Breast epithelium (tissue), 4 donors: Measurements from ENCODE around the gene DDX41. TPM values are rescaled to one million over a fixed set of nuclear protein-coding genes. Genes with fewer than 3 reads are reported as not detected.

Experiments used
- DNase-seq, 2 donors: peaks; one replicate each; pipeline ENCODE4 v3.0.0-alpha.2; 2019; ENCODE audit warnings: low spot score in 2 of 2
- H3K27ac ChIP-seq, 2 donors: fragments of 200-600 bp; sonication (generic) in 1 of 2; one replicate each; pipeline ENCODE4 v1.5.1; 2016 to 2019; ENCODE audit warnings: mild to moderate bottlenecking in 1 of 2
- H3K27me3 ChIP-seq, 2 donors: fragments of 200-600 bp; sonication (generic) in 1 of 2; one replicate each; pipeline versions ENCODE4 v1.5.1 to v1.6.0; 2017 to 2019; ENCODE audit warnings: control low read depth in 1 of 2, mild to moderate bottlenecking in 1 of 2
- H3K36me3 ChIP-seq: fragments of 200-600 bp; one replicate; pipeline ENCODE4 v1.5.1; 2019
- H3K4me1 ChIP-seq, 2 donors: fragments of 200-600 bp; sonication (generic); one replicate each; pipeline ENCODE4 v1.5.1; 2016 to 2019; ENCODE audit warnings: control low read depth in 1 of 2
- H3K4me3 ChIP-seq, 3 donors: fragments of 200-600 bp; sonication (generic); 1 replicate in 2 of 3; 2 replicates in 1 of 3; pipeline ENCODE4 v1.5.1; 2016 to 2019; ENCODE audit warnings: mild to moderate bottlenecking in 3 of 3, moderate library complexity in 2 of 3
- H3K9me3 ChIP-seq, 2 donors: fragments of 200-600 bp; sonication (generic) in 1 of 2; one replicate each; pipeline ENCODE4 v1.5.1; 2016 to 2019; ENCODE audit warnings: control low read depth in 1 of 2
- POLR2A ChIP-seq: fragments of 450-650 bp; IDR thresholded peaks from one replicate; pipeline ENCODE4 v1.6.1; 2016; ENCODE audit warnings: antibody characterized with exemption, mild to moderate bottlenecking, moderate library complexity
- POLR2AphosphoS5 ChIP-seq, 3 donors: sonication (generic); formaldehyde crosslinking; IDR thresholded peaks; one replicate each; pipeline ENCODE4 v1.6.1; 2017; ENCODE audit warnings: antibody characterized with exemption in 3 of 3
- intact Hi-C: fragments of 100-400 bp; cut with DNase I; formaldehyde crosslinking; loops from one replicate; pipeline ENCODE4 v1.15.1; 2023; ENCODE audit warnings: low total_unique reads
- total RNA-seq, 3 donors: library from RNA; depleted of rRNA; stranded (reverse); fragments of >200 nt; gene quantifications; one replicate each; pipeline ENCODE4 v1.1.0, GENCODE V29; 2016
- TF ChIP-seq, protein P1 (sequence below), 3 donors: fragments of 450-650 bp; IDR thresholded peaks; one replicate each; pipeline ENCODE4 v1.5.1; 2016 to 2017; ENCODE audit warnings: antibody characterized with exemption in 3 of 3, mild to moderate bottlenecking in 3 of 3, moderate library complexity in 3 of 3

The DDX41 gene
- total RNA-seq, 3 donors from 2014 or later: 76.0 to 110 (median 103) TPM

DNA sequence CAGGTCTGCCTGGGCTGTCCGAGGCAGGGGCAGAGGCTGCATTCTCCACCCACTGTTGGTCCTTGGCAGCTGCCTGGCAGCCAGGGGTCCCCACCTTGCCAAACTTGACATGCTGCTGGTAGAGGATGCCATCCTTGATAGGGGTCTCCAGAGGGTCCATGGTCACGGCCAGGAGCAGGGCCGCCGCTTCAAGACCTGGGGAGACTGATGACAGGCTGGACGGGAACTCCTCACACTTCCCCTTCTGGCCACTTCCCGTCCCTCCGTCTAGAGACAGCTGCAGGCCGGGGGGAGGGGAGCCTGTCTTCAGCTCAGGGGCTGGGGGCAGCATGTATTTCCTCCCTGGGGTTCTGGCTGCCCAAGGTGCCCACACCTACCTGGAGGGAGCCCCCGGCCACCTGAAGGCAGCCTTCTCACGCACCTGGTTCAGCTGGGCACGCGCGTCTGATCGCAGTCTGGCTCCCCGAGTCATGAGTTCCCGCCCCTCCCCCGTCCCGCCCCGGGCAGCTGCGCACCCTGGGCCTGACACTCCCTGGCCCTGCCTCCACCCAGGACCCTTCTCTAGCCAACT lies 7.3 kb downstream of the DDX41 start, which contains the start of gene DOK3:
TSS of gene DOK3 (minus strand) at position 446 of the 571 bp plus-strand sequence. CDS start at position 160, 286 bp downstream.
- no peaks in the 10 kb centered on the region for H3K9me3 ChIP-seq
- H3K4me1 ChIP-seq: no peaks in the 10 kb centered on the region
- H3K36me3 ChIP-seq: peaks cover 20% of the 10 kb centered on the region
- no peak for DNase-seq
- TF ChIP-seq, protein P1, sequence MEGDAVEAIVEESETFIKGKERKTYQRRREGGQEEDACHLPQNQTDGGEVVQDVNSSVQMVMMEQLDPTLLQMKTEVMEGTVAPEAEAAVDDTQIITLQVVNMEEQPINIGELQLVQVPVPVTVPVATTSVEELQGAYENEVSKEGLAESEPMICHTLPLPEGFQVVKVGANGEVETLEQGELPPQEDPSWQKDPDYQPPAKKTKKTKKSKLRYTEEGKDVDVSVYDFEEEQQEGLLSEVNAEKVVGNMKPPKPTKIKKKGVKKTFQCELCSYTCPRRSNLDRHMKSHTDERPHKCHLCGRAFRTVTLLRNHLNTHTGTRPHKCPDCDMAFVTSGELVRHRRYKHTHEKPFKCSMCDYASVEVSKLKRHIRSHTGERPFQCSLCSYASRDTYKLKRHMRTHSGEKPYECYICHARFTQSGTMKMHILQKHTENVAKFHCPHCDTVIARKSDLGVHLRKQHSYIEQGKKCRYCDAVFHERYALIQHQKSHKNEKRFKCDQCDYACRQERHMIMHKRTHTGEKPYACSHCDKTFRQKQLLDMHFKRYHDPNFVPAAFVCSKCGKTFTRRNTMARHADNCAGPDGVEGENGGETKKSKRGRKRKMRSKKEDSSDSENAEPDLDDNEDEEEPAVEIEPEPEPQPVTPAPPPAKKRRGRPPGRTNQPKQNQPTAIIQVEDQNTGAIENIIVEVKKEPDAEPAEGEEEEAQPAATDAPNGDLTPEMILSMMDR (IDR thresholded peaks at IDR 0.05): no peak
- TF ChIP-seq POLR2AphosphoS5 (IDR thresholded peaks at IDR 0.05) (no peak), POLR2A (no peak)
- peak within 1 kb of the TSS; percentile 30 to 44 (median 40) for H3K4me3 ChIP-seq
- peak within 1 kb of the TSS in 1 of 2 donors; percentile 19 for H3K27ac ChIP-seq
- H3K27me3 ChIP-seq: no peaks in the 10 kb centered on the region
- intact Hi-C loops: no loop called here

DNA sequence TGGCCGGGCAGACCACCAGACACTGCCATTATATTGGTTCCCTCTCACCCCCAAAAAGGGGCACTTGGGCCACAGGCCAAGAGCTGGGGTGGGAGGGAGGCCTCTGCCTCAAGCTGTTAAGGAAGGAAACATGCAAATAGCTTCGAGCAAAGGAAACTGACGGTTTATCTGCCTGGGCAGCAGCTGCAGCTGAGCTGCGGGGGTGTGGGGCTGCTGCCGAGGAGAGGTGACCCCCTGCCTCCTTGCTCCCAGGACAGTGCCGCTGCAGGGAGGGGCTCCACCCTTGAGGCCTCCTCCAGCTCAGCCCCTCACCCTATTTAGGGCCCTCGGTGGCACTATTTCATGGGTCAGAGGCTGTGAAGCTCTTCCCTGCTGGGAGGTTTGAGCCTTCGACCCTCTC lies 7.9 kb downstream of the DDX41 start:
- Histone ChIP-seq H3K36me3 (peaks cover 20% of the 10 kb centered on the region), H3K4me3 (peak overlapping the region; percentile 30 to 44 (median 40)), H3K9me3 (no peaks in the 10 kb centered on the region), H3K27me3 (no peaks in the 10 kb centered on the region), H3K4me1 (no peaks in the 10 kb centered on the region), H3K27ac (peak overlapping the region in 1 of 2 donors; percentile 3)
- TF ChIP-seq, protein P1 (IDR thresholded peaks at IDR 0.05): no peak
- TF ChIP-seq POLR2A (no peak), POLR2AphosphoS5 (IDR thresholded peaks at IDR 0.05) (no peak)
- DNase-seq: no peak
- intact Hi-C loops: no loop called here

DNA sequence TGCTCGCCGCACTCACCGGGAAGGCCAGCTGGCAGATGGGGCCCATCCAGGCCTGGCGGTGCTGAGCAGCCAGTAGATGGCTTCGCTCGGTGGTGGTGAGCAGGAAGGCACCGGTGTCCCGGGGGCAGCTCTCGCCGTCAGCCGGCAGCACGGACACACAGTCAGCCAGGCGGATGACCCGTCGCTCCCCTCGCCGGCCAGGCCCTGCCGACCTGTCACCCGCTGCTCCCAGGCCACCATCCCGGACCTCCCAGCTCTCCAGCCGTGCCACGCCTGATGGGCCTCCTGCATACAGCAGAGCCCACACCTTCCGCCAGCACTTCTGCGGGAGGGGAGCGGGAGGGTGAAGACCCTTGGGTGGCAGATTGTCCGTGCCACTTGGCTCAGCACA lies 8.5 kb downstream of the DDX41 start:
- TF ChIP-seq POLR2AphosphoS5 (IDR thresholded peaks at IDR 0.05) (no peak), POLR2A (no peak)
- TF ChIP-seq, protein P1 (IDR thresholded peaks at IDR 0.05): no peak
- Histone ChIP-seq H3K27ac (no peak overlapping the region), H3K27me3 (no peaks in the 10 kb centered on the region), H3K4me1 (no peaks in the 10 kb centered on the region), H3K4me3 (peak overlapping the region; percentile 30 to 44 (median 40)), H3K36me3 (peaks cover 14% of the 10 kb centered on the region), H3K9me3 (no peaks in the 10 kb centered on the region)
- no peak for DNase-seq
- intact Hi-C loops: no loop called here

DNA sequence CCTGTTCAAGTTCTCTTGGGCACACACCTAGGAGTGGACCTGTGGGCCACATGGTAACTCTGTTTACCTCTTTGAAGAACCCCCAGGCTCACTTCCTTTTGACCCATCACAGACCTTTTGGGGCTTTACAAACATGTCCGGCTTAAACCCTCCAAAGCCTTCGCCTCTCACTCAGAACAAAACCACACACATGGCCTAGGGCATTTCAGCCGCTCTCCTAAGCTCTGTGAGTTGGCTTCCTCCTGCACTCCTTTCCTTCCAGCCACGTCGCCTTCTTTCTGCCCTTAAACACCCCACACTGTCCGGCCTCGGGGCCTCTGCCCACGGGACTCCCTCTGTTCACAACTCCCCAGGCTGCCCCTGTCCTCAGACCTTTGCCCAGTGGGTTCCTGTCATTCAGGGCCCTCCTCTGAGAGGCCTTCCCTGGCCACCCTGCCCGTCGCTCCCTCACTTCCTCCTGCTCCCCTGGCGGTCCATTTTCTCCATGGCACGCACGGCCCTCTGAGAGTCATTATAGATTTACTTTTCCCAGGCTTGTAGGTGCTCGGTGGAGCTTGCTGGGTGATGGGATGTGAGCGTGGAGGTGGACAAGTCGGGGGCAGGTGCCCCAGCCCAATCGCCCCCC lies 9.1 kb downstream of the DDX41 start:
- peaks cover 12% of the 10 kb centered on the region for H3K36me3 ChIP-seq

DNA sequence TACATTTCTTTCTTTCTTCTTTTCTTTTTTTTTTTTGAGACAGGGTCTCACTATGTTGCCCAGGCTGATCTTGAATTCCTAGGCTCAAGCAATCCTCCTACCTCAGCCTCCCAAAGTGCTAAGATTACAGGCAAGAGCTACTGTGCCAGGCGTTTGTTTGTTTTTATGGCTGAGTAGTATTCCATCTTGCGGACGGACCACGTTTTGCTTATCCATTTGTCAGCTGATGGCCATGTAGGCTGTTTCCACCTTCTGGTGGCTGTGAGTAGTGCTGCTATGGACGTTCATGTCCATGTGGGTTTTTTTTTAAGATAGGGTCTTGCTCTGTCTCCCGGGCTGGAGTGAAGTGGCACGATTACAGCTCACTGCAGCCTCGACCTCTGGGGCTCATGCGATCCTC lies 9.6 kb downstream of the DDX41 start:
- Histone ChIP-seq H3K27me3 (no peaks in the 10 kb centered on the region), H3K27ac (no peak overlapping the region), H3K4me3 (no peak overlapping the region), H3K36me3 (peaks cover 8% of the 10 kb centered on the region), H3K9me3 (no peaks in the 10 kb centered on the region), H3K4me1 (no peaks in the 10 kb centered on the region)
- DNase-seq: no peak
- TF ChIP-seq, protein P1 (IDR thresholded peaks at IDR 0.05): no peak
- intact Hi-C loops: no loop called here

More for the DNA sequence above, 9.1 kb downstream of the DDX41 start:
- H3K4me3 ChIP-seq: peak overlapping the region; percentile 30 to 44 (median 40)
- no peak for DNase-seq
- H3K9me3 ChIP-seq: no peaks in the 10 kb centered on the region
- intact Hi-C loops: no loop called here
- H3K27me3 ChIP-seq: no peaks in the 10 kb centered on the region
- no peak overlapping the region for H3K27ac ChIP-seq
- TF ChIP-seq POLR2AphosphoS5 (IDR thresholded peaks at IDR 0.05) (no peak), POLR2A (no peak)
- TF ChIP-seq, protein P1 (IDR thresholded peaks at IDR 0.05): no peak
- H3K4me1 ChIP-seq: no peaks in the 10 kb centered on the region
